ENCODE results near the gene RAB30. TPM values are rescaled to one million over a fixed set of nuclear protein-coding genes. Genes with fewer than 3 reads are reported as not detected.
"Not testable (repeated sequence)": the region's sequence is repeated elsewhere in the genome, so short reads cannot be mapped to it uniquely, and the experiment has no call there.

Gene RAB30
- total and polyA plus RNA-seq, 2 donors = 12.0 to 34.2 TPM

GRCh38 chr11:82967381-82967780, 104.3 kb downstream of the RAB30 start:
- no peak overlapping the region for H3K27ac ChIP-seq (ENCODE audit: low read depth)
- no peak for DNase-seq (ENCODE audit: extremely low spot score)
- WGBS = 89% methylated on average over 4 of the region's 4 CpGs

DNA sequence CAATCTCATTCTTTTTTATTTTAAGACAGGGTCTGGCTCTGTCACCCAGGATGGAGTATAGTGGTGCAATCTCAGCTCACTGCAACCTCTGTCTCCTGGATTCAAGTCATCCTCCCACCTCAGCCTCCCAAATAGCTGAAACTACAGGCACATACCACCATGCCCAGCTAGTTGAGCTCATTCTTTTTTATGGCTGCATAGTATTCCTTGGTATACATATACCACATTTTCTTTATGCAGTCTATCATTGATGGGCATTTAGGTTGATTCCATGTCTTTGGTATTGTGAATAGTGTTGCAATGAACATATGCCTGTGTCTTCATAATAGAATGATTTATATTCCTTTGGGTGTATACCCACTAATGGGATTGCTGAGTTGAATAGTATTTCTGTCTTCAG, 109.7 kb downstream of the RAB30 start:
- not testable (repeated sequence) for H3K27ac ChIP-seq (ENCODE audit: low read depth); H3K36me3 ChIP-seq (ENCODE audit: insufficient read depth); DNase-seq (ENCODE audit: extremely low spot score); H3K4me3 ChIP-seq (ENCODE audit: low read depth, low read length); H3K4me1 ChIP-seq (ENCODE audit: insufficient read depth)

More at GRCh38 chr11:82967381-82967780, 104.3 kb downstream of the RAB30 start:
- no peaks in the 10 kb centered on the region for H3K4me1 ChIP-seq (ENCODE audit: insufficient read depth)
- no peak overlapping the region for H3K4me3 ChIP-seq (ENCODE audit: low read depth, low read length)
- H3K36me3 ChIP-seq (ENCODE audit: insufficient read depth) = no peaks in the 10 kb centered on the region

GRCh38 chr11:82960779-82961143, 110.9 kb downstream of the RAB30 start:
- 65% methylated on average over 2 of the region's 2 CpGs for WGBS
- H3K27ac ChIP-seq (ENCODE audit: low read depth) = peak overlapping the region; percentile 29

DNA sequence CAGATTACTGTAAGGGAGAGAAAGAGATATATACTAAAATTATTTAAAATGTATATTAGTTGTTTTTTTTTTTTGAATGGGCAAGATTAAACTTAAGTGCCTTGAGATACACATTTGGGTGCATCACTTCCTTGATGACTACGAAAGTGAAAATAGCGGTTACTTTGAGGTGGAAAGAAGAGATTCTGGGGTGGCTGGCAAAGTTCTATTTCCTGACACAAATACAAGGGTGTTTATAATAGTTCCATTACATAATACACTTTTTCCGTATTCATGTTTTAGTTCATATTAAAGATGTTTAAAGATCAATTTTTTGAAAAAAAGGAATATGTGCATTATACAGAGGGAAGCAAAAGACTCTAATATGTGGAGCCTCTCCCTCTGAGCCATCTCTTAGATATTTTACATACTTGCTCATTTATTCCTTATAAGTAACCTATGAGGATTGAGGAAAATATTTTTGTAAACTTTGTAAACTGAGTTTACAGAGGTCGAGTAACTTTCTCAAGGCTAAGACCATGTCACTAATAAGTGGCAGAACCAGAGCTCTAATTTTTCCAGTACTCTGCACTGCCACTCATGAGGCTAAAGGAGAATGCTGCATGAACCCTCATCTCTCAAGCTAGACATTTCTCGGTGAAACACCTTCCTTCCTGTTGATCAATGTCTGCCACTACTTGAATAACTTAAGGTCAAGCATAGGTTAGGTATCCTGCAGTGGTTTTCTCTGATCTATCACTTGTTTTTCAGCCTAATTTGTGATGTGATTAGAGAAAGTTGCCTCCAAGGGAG, 111.5 kb downstream of the RAB30 start:
- Histone ChIP-seq H3K4me3 (ENCODE audit: low read depth, low read length) (no peak overlapping the region), H3K27ac (ENCODE audit: low read depth) (no peak overlapping the region), H3K4me1 (ENCODE audit: insufficient read depth) (no peaks in the 10 kb centered on the region), H3K36me3 (ENCODE audit: insufficient read depth) (no peaks in the 10 kb centered on the region)
- no peak for DNase-seq (ENCODE audit: extremely low spot score)
- 70% methylated on average over 5 of the region's 5 CpGs for WGBS

More at GRCh38 chr11:82960779-82961143, 110.9 kb downstream of the RAB30 start:
- no peak for DNase-seq (ENCODE audit: extremely low spot score)
- no peak overlapping the region for H3K4me3 ChIP-seq (ENCODE audit: low read depth, low read length)
- no peaks in the 10 kb centered on the region for H3K36me3 ChIP-seq (ENCODE audit: insufficient read depth)
- no peaks in the 10 kb centered on the region for H3K4me1 ChIP-seq (ENCODE audit: insufficient read depth)

GRCh38 chr11:82955736-82956453, 115.8 kb downstream of the RAB30 start:
- not testable (repeated sequence) for H3K4me1 ChIP-seq (ENCODE audit: insufficient read depth); H3K36me3 ChIP-seq (ENCODE audit: insufficient read depth); DNase-seq (ENCODE audit: extremely low spot score); H3K27ac ChIP-seq (ENCODE audit: low read depth); H3K4me3 ChIP-seq (ENCODE audit: low read depth, low read length)
- 63% methylated on average over 9 of the region's 9 CpGs for WGBS

DNA sequence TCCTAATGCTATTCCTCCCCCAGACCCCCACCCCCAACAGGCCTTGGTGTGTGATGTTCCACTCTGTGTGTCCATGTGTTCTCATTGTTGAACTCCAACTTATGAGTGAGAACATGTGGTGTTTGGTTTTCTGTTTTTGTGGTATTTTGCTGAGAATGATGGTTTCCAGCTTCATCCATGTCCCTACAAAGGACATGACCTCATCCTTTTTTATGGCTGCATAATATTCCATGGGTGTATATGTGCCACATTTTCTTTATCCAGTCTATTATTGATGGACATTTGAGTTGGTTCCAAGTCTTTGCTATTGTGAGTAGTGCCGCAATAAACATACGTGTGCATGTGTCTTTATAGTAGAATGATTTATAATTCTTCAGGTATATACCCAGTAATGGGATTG, 121.2 kb downstream of the RAB30 start:
- H3K27ac ChIP-seq (ENCODE audit: low read depth) = not testable (repeated sequence)
- WGBS = 97% methylated on average over 2 of the region's 2 CpGs

GRCh38 chr11:82949352-82949751, 122.3 kb downstream of the RAB30 start:
- Histone ChIP-seq H3K36me3 (ENCODE audit: insufficient read depth) (no peaks in the 10 kb centered on the region), H3K4me1 (ENCODE audit: insufficient read depth) (no peaks in the 10 kb centered on the region)

More for the DNA sequence above, 121.2 kb downstream of the RAB30 start:
- H3K4me1 ChIP-seq (ENCODE audit: insufficient read depth); H3K36me3 ChIP-seq (ENCODE audit: insufficient read depth); H3K4me3 ChIP-seq (ENCODE audit: low read depth, low read length); DNase-seq (ENCODE audit: extremely low spot score): not testable (repeated sequence)

GRCh38 chr11:82945682-82946081, 126.0 kb downstream of the RAB30 start:
- Histone ChIP-seq H3K27ac (ENCODE audit: low read depth) (no peak overlapping the region), H3K36me3 (ENCODE audit: insufficient read depth) (no peaks in the 10 kb centered on the region), H3K4me3 (ENCODE audit: low read depth, low read length) (no peak overlapping the region), H3K4me1 (ENCODE audit: insufficient read depth) (no peaks in the 10 kb centered on the region)
- no peak for DNase-seq (ENCODE audit: extremely low spot score)

More at GRCh38 chr11:82949352-82949751, 122.3 kb downstream of the RAB30 start:
- H3K4me3 ChIP-seq (ENCODE audit: low read depth, low read length) = no peak overlapping the region
- DNase-seq (ENCODE audit: extremely low spot score) = no peak
- H3K27ac ChIP-seq (ENCODE audit: low read depth) = no peak overlapping the region

GRCh38 chr11:82945041-82945440, 126.7 kb downstream of the RAB30 start:
- not testable (repeated sequence) for DNase-seq (ENCODE audit: extremely low spot score); H3K4me3 ChIP-seq (ENCODE audit: low read depth, low read length); H3K36me3 ChIP-seq (ENCODE audit: insufficient read depth); H3K4me1 ChIP-seq (ENCODE audit: insufficient read depth); H3K27ac ChIP-seq (ENCODE audit: low read depth)
- WGBS = 80% methylated on average over 1 of the region's 1 CpG

- H3K36me3 ChIP-seq (ENCODE audit: insufficient read depth) = no peaks in the 10 kb centered on the region
- H3K4me3 ChIP-seq (ENCODE audit: low read depth, low read length) = no peak overlapping the region
- WGBS = 83% methylated on average over 2 of the region's 2 CpGs
- DNase-seq (ENCODE audit: extremely low spot score) = no peak
- H3K27ac ChIP-seq (ENCODE audit: low read depth) = no peak overlapping the region
- no peaks in the 10 kb centered on the region for H3K4me1 ChIP-seq (ENCODE audit: insufficient read depth)
These were observed 127.5 kb downstream of the RAB30 start for GRCh38 chr11:82944198-82944597.

DNA sequence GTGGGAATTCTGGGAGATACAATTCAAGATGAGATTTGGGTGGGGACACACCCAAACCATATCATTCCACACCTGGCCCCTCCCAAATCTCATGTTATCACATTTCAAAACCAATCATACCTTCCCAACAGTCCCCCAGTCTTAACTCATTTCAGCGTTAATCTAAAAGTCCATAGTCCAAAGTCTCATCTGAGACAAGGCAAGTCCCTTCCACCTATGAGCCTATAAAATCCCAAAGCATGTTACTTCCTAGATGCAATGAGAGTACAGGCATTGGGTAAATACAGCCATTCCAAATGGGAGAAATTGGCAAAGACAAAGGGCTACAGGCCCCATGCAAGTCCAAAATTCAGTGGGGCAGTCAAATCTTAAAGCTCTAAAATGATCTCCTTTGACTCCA, 128.3 kb downstream of the RAB30 start:
- not testable (repeated sequence) for H3K4me1 ChIP-seq (ENCODE audit: insufficient read depth); DNase-seq (ENCODE audit: extremely low spot score); H3K27ac ChIP-seq (ENCODE audit: low read depth); H3K36me3 ChIP-seq (ENCODE audit: insufficient read depth); H3K4me3 ChIP-seq (ENCODE audit: low read depth, low read length)
- WGBS = 98% methylated on average over 1 of the region's 1 CpG

DNA sequence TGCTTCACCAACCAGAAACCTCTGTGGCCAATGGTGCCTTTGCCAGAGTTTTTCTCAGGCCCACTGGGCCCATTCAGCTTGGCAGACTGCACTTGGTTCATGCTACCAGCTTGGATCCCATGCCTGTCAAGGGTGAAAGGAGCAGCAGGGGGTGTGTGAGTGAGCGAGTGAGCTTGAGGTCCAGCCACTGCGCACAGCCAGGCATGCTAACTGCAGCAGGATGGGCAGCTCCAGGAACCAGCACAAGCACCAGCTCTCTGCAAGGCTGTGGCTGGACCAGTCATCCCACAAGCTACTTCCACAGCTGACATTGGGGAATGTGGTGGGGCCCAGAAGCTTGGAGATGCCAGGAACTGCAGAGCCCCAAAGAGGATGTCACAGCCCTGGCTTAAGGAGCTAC, 129.3 kb downstream of the RAB30 start:
- H3K27ac ChIP-seq (ENCODE audit: low read depth) = no peak overlapping the region
- no peak for DNase-seq (ENCODE audit: extremely low spot score)
- no peaks in the 10 kb centered on the region for H3K36me3 ChIP-seq (ENCODE audit: insufficient read depth)
- H3K4me3 ChIP-seq (ENCODE audit: low read depth, low read length) = no peak overlapping the region
- 96% methylated on average over 2 of the region's 2 CpGs for WGBS
- H3K4me1 ChIP-seq (ENCODE audit: insufficient read depth) = no peaks in the 10 kb centered on the region

DNA sequence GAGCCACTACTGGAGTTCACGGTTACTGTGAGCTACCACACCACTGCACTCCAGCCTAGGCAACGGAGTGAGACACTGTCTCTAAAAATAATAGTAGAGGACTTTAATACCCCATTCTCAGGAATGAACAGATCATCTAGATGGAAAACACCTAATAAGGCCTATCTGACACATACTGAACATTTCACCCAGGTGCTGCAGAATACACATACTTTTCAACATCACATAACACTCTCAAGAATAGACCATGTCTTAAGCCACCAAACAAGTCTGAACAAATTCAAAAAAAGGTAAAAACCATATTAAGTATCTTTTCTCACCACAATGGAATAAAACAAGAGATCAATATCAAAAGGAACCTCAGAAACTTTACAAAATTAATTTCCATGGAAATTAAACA, 132.2 kb downstream of the RAB30 start:
- no peak for DNase-seq (ENCODE audit: extremely low spot score)
- no peaks in the 10 kb centered on the region for H3K4me1 ChIP-seq (ENCODE audit: insufficient read depth)
- no peaks in the 10 kb centered on the region for H3K36me3 ChIP-seq (ENCODE audit: insufficient read depth)
- H3K27ac ChIP-seq (ENCODE audit: low read depth) = no peak overlapping the region
- WGBS = 98% methylated on average over 2 of the region's 2 CpGs
- H3K4me3 ChIP-seq (ENCODE audit: low read depth, low read length) = no peak overlapping the region

DNA sequence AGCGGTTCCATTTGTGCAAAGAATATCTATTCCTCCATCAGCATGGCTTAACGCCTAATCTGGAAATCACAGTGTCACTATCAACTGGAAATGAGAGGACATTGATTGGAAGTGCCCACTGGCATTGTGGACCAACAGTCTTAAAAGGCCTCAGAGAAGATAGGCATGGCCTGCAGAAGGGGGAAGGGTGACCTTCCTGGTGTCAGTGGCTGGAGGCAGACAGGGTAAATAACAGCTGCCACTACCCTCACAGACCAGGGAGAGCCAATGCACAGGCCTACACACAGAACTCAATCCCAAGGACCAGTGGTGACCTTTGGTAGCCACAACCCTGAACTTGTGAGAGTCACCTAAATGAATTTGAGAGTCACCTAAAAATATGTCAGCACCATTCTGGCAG, 134.1 kb downstream of the RAB30 start:
- Histone ChIP-seq H3K4me3 (ENCODE audit: low read depth, low read length) (no peak overlapping the region), H3K36me3 (ENCODE audit: insufficient read depth) (no peaks in the 10 kb centered on the region), H3K27ac (ENCODE audit: low read depth) (no peak overlapping the region), H3K4me1 (ENCODE audit: insufficient read depth) (no peaks in the 10 kb centered on the region)
- no peak for DNase-seq (ENCODE audit: extremely low spot score)
- 96% methylated on average over 2 of the region's 2 CpGs for WGBS

All from urinary bladder (tissue), 4 donors.